HepG2 (cell line): ENCODE data around the gene PLD3. TPM values are rescaled to one million over a fixed set of nuclear protein-coding genes. Genes with fewer than 3 reads are reported as not detected.

ENCODE experiments used
- KAT7 ChIP-seq: IDR thresholded peaks from 2 replicates; pipeline ENCODE4 v1.6.1; 2018; ENCODE audit warnings: borderline replicate concordance, missing compliant biosample characterization
- LCORL ChIP-seq, 2 experiments: fragments of 450-650 bp in 1 of 2; sonication (generic) in 1 of 2; formaldehyde crosslinking in 1 of 2; IDR thresholded peaks; 2 replicates each; pipeline versions ENCODE4 v1.5.0 to v1.6.1; 2017 to 2020; ENCODE audit warnings: antibody characterized with exemption in 1 of 2, missing genetic modification reagents in 1 of 2
- NCOA5 ChIP-seq: sonication (generic); formaldehyde crosslinking; IDR thresholded peaks from 2 replicates; pipeline ENCODE4 v1.4.0; 2020; ENCODE audit warnings: missing genetic modification reagents
- NONO ChIP-seq, 2 experiments: fragments of 450-650 bp in 1 of 2; sonication (generic) in 1 of 2; formaldehyde crosslinking in 1 of 2; IDR thresholded peaks in 1 of 2; conservative IDR thresholded peaks in 1 of 2; 2 replicates each; pipeline versions ENCODE4 v1.6.1 to v1.8.0; 2017 to 2022; ENCODE audit warnings: mild to moderate bottlenecking in 1 of 2, missing genetic modification reagents in 1 of 2, moderate library complexity in 1 of 2
- PATZ1 ChIP-seq: sonication (generic); formaldehyde crosslinking; IDR thresholded peaks from 2 replicates; pipeline ENCODE4 v1.4.0; 2020; ENCODE audit warnings: missing genetic modification reagents
- POLR2A ChIP-seq, 2 experiments: IDR thresholded peaks; 2 replicates each; pipeline ENCODE4 v1.6.1; 2011; ENCODE audit warnings: low read depth in 2 of 2, low read length in 2 of 2, mild to moderate bottlenecking in 1 of 2, moderate library complexity in 1 of 2; ENCODE audit not compliant: insufficient read depth in 1 of 2
- SNAI1 ChIP-seq: sonication (generic); formaldehyde crosslinking; IDR thresholded peaks from 2 replicates; pipeline ENCODE4 v1.5.0; 2020; ENCODE audit warnings: mild to moderate bottlenecking, missing genetic modification reagents, borderline replicate concordance
- TSC22D2 ChIP-seq: sonication (generic); formaldehyde crosslinking; IDR thresholded peaks from 2 replicates; pipeline ENCODE4 v1.5.1; 2020; ENCODE audit warnings: missing genetic modification reagents, mild to moderate bottlenecking, borderline replicate concordance
- ZFP62 ChIP-seq: sonication (generic); formaldehyde crosslinking; IDR thresholded peaks from 2 replicates; pipeline ENCODE4 v1.4.0; 2020; ENCODE audit warnings: missing genetic modification reagents
- ZNF264 ChIP-seq: sonication (generic); formaldehyde crosslinking; IDR thresholded peaks from 2 replicates; pipeline ENCODE4 v1.4.0; 2020; ENCODE audit warnings: missing genetic modification reagents
- ZNF280D ChIP-seq: sonication (generic); formaldehyde crosslinking; IDR thresholded peaks from 2 replicates; pipeline ENCODE4 v1.5.1; 2020; ENCODE audit warnings: mild to moderate bottlenecking, missing genetic modification reagents
- ZNF567 ChIP-seq: sonication (generic); formaldehyde crosslinking; IDR thresholded peaks from 2 replicates; pipeline ENCODE4 v1.8.1; 2023; ENCODE audit warnings: mild to moderate bottlenecking, missing genetic modification reagents, borderline replicate concordance
- ZNF629 ChIP-seq: sonication (generic); formaldehyde crosslinking; conservative IDR thresholded peaks from 2 replicates; pipeline ENCODE4 v1.5.0; 2020; ENCODE audit warnings: missing genetic modification reagents
- ZNF790 ChIP-seq: sonication (generic); formaldehyde crosslinking; IDR thresholded peaks from 2 replicates; pipeline ENCODE4 v1.8.0; 2022; ENCODE audit warnings: missing genetic modification reagents, mild to moderate bottlenecking, borderline replicate concordance
- polyA plus RNA-seq, 8 experiments: library from polyadenylated mRNA; depleted of rRNA in 3 of 8; stranded (reverse) in 7 of 8; unstranded in 1 of 8; fragments of >200 nt; fragmentation: Illumina TruSeq in 4 of 8; extraction: Trizol in 4 of 8; gene quantifications; 2 replicates each; pipeline versions ENCODE4 v1.2.1 to v1.2.3, GENCODE V29; 2011 to 2016; ENCODE audit warnings: low read depth in 4 of 8, missing spikeins in 1 of 8, mixed read lengths in 1 of 8; ENCODE audit not compliant: insufficient read depth in 1 of 8
- total RNA-seq, 5 experiments: library from RNA; depleted of rRNA; stranded (reverse); fragments of >200 nt; fragmentation: Illumina TruSeq; extraction: Trizol; gene quantifications; 2 replicates each; pipeline ENCODE4 v1.2.3, GENCODE V29; 2016; ENCODE audit warnings: low read depth in 1 of 5
- TF ChIP-seq, protein P1 (sequence below): IDR thresholded peaks from 2 replicates; pipeline ENCODE4 v1.6.1; 2016; ENCODE audit warnings: missing compliant biosample characterization, missing genetic modification reagents, borderline replicate concordance

PLD3 gene
- total and polyA plus RNA-seq, 2 of the 13 experiments (the other 11 are each of a cell fraction or from before 2014, with no cell fraction given) = 45.7 to 164 TPM

GRCh38 chr19:40424637-40425449 is 76.3 kb downstream of the PLD3 start (continued):
- no peak for TF ChIP-seq ZNF280D (CRISPR knock-in tag)
- TF ChIP-seq ZNF790 = 0 out of 2 replicates have a peak, but pooled peaks have one; percentile 3
- peak; percentile 78 for TF ChIP-seq PATZ1
- TF ChIP-seq ZNF629 = no peak
- TF ChIP-seq, protein P1, sequence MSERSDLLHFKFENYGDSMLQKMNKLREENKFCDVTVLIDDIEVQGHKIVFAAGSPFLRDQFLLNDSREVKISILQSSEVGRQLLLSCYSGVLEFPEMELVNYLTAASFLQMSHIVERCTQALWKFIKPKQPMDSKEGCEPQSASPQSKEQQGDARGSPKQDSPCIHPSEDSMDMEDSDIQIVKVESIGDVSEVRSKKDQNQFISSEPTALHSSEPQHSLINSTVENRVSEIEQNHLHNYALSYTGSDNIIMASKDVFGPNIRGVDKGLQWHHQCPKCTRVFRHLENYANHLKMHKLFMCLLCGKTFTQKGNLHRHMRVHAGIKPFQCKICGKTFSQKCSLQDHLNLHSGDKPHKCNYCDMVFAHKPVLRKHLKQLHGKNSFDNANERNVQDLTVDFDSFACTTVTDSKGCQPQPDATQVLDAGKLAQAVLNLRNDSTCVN (CRISPR knock-in tag) = no peak
- peak; percentile 23; the same call in 1 of the 2 replicates for TF ChIP-seq KAT7 (CRISPR knock-in tag)
- no peak for TF ChIP-seq NCOA5 (CRISPR knock-in tag)
- TF ChIP-seq LCORL (IDR thresholded peaks at IDR 0.05) = no peak
- TF ChIP-seq LCORL (CRISPR knock-in tag; IDR thresholded peaks at IDR 0.05) = 0 out of 2 replicates have a peak, but pooled peaks have one; percentile 8
- no peak for TF ChIP-seq SNAI1 (CRISPR knock-in tag)
- TF ChIP-seq ZNF264 (CRISPR knock-in tag) = no peak
- TF ChIP-seq ZNF567 = no peak
- no peak for TF ChIP-seq NONO (IDR thresholded peaks at IDR 0.05)
- TF ChIP-seq NONO (CRISPR knock-in tag; conservative IDR thresholded peaks at IDR 0.05) = no peak
- 0 out of 4 replicates have a peak, but pooled peaks of 1 of the 2 experiments have one; percentile 25 for TF ChIP-seq POLR2A (IDR thresholded peaks at IDR 0.05; ENCODE audit: insufficient read depth in 1 of 2, low read depth in 2 of 2, low read length in 2 of 2)
- TF ChIP-seq ZFP62 (CRISPR knock-in tag) = no peak
- no peak for TF ChIP-seq TSC22D2 (CRISPR knock-in tag)
